Measurements from ENCODE around the gene IGF2R.
"Not testable (repeated sequence)": the region's sequence is repeated elsewhere in the genome, so short reads cannot be mapped to it uniquely, and the experiment has no call there.

IGF2R gene

GRCh38 chr6:160121981-160122380 is 153.1 kb downstream of the IGF2R start:
- DNase-seq (ENCODE audit: low spot score) (no peak), FAIRE-seq (no peak)

- DNase-seq (ENCODE audit: low spot score), result no peak
- no peak for FAIRE-seq
Measured at GRCh38 chr6:160122744-160123143, 153.9 kb downstream of the IGF2R start.

GRCh38 chr6:160124007-160124406 is 155.1 kb downstream of the IGF2R start:
- no peak for DNase-seq (ENCODE audit: low spot score)
- FAIRE-seq, result no peak

- no peak for FAIRE-seq
Measured at GRCh38 chr6:160124605-160125004, 155.7 kb downstream of the IGF2R start.

GRCh38 chr6:160125105-160125504 is 156.2 kb downstream of the IGF2R start:
- DNase-seq (ENCODE audit: low spot score); FAIRE-seq: not testable (repeated sequence)

More at GRCh38 chr6:160124605-160125004, 155.7 kb downstream of the IGF2R start:
- no peak for DNase-seq (ENCODE audit: low spot score)

GRCh38 chr6:160127270-160128124 is 158.6 kb downstream of the IGF2R start:
- FAIRE-seq (no peak), DNase-seq (ENCODE audit: low spot score) (no peak)

GRCh38 chr6:160128125-160128683 is 159.3 kb downstream of the IGF2R start:
- FAIRE-seq (no peak), DNase-seq (ENCODE audit: low spot score) (no peak)

- no peak for DNase-seq (ENCODE audit: low spot score)
- no peak for FAIRE-seq
Measured at GRCh38 chr6:160128879-160129516, 160.1 kb downstream of the IGF2R start.

GRCh38 chr6:160129881-160130615 is 161.2 kb downstream of the IGF2R start:
- no peak for FAIRE-seq
- DNase-seq (ENCODE audit: low spot score), result no peak

GRCh38 chr6:160130729-160131484 is 162.0 kb downstream of the IGF2R start:
- DNase-seq (ENCODE audit: low spot score) (no peak), FAIRE-seq (no peak)

GRCh38 chr6:160131636-160132296 is 162.9 kb downstream of the IGF2R start:
- DNase-seq (ENCODE audit: low spot score) (no peak), FAIRE-seq (no peak)

- no peak for DNase-seq (ENCODE audit: low spot score)
- no peak for FAIRE-seq
Measured at GRCh38 chr6:160132297-160132637, 163.4 kb downstream of the IGF2R start.

GRCh38 chr6:160132776-160133338 is 164.0 kb downstream of the IGF2R start:
- no peak for FAIRE-seq
- peak; percentile 13 for DNase-seq (ENCODE audit: low spot score)

GRCh38 chr6:160133441-160134336 is 164.8 kb downstream of the IGF2R start:
- DNase-seq (ENCODE audit: low spot score), result no peak
- FAIRE-seq, result no peak

- DNase-seq (ENCODE audit: low spot score); FAIRE-seq: not testable (repeated sequence)
Measured at GRCh38 chr6:160134337-160134751, 165.5 kb downstream of the IGF2R start.

- FAIRE-seq (no peak), DNase-seq (ENCODE audit: low spot score) (no peak)
Measured at GRCh38 chr6:160134779-160135547, 166.1 kb downstream of the IGF2R start.

- FAIRE-seq (no peak), DNase-seq (ENCODE audit: low spot score) (no peak)
Measured at GRCh38 chr6:160135907-160136655, 167.2 kb downstream of the IGF2R start.
